SK-N-SH treated with all-trans-retinoic acid at 6 μM for 48 hours (cell line): Measurements from ENCODE around the gene PIGV.

Source experiments
- BACH2 ChIP-seq: fragments of 250-450 bp; sonication (Bioruptor Pico); IDR thresholded peaks from 2 replicates; pipeline ENCODE4 v1.9.0; 2021; ENCODE audit warnings: mild to moderate bottlenecking, borderline replicate concordance
- CSDC2 ChIP-seq: fragments of 250-450 bp; sonication (Bioruptor Pico); IDR thresholded peaks from 2 replicates; pipeline ENCODE4 v1.5.0; 2020; ENCODE audit warnings: mild to moderate bottlenecking, moderate library complexity
- ESRRG ChIP-seq: fragments of 250-450 bp; sonication (Bioruptor Pico); IDR thresholded peaks from 2 replicates; pipeline ENCODE4 v1.6.1; 2021; ENCODE audit warnings: mild to moderate bottlenecking
- PATZ1 ChIP-seq: fragments of 250-450 bp; sonication (Bioruptor Pico); IDR thresholded peaks from 2 replicates; pipeline ENCODE4 v1.8.0; 2020; ENCODE audit warnings: mild to moderate bottlenecking, moderate library complexity, borderline replicate concordance
- PPARA ChIP-seq: fragments of 250-450 bp; sonication (Bioruptor Pico); IDR thresholded peaks from 2 replicates; pipeline ENCODE4 v1.5.0; 2020; ENCODE audit warnings: mild to moderate bottlenecking, borderline replicate concordance
- RARB ChIP-seq: fragments of 250-450 bp; sonication (Bioruptor Pico); IDR thresholded peaks from 2 replicates; pipeline ENCODE4 v1.8.0; 2021; ENCODE audit warnings: mild to moderate bottlenecking, moderate library complexity
- SNAI2 ChIP-seq: fragments of 250-450 bp; sonication (Bioruptor Pico); IDR thresholded peaks from 2 replicates; pipeline ENCODE4 v1.5.0; 2020; ENCODE audit warnings: mild to moderate bottlenecking, moderate library complexity
- TOX ChIP-seq: fragments of 250-450 bp; sonication (Bioruptor Pico); IDR thresholded peaks from 2 replicates; pipeline ENCODE4 v1.8.0; 2021; ENCODE audit warnings: mild to moderate bottlenecking, moderate library complexity, borderline replicate concordance
- TSHZ2 ChIP-seq: fragments of 250-450 bp; sonication (Bioruptor Pico); IDR thresholded peaks from 2 replicates; pipeline ENCODE4 v1.5.0; 2020; ENCODE audit warnings: mild to moderate bottlenecking, moderate library complexity
- ZFP3 ChIP-seq: fragments of 250-450 bp; sonication (Bioruptor Pico); IDR thresholded peaks from 2 replicates; pipeline ENCODE4 v1.5.0; 2020; ENCODE audit warnings: mild to moderate bottlenecking, moderate library complexity
- ZFP30 ChIP-seq: fragments of 450-650 bp; formaldehyde crosslinking; IDR thresholded peaks from 2 replicates; pipeline ENCODE4 v1.5.0; 2022; ENCODE audit warnings: mild to moderate bottlenecking, moderate library complexity

GRCh38 chr1:26844424-26845196, 56.9 kb downstream of the PIGV start:
- TF ChIP-seq CSDC2 (CRISPR knock-in tag) (no peak), ESRRG (CRISPR knock-in tag) (no peak), ZFP30 (CRISPR knock-in tag) (no peak), PATZ1 (CRISPR knock-in tag) (no peak), ZFP3 (no peak), RARB (CRISPR knock-in tag) (no peak), PPARA (CRISPR knock-in tag) (no peak), SNAI2 (CRISPR knock-in tag) (no peak), TOX (no peak), TSHZ2 (no peak), BACH2 (CRISPR knock-in tag) (no peak)
